RWPE2 (cell line): ENCODE measurements around the gene IGFN1.
A peak's percentile ranks its signal among the peaks of the same experiment; 100 is the strongest.

Experiments used
- ATAC-seq: fragments of 200-7000 bp; cut with Tn5 transposase; 3 replicates; pipeline ENCODE4 v1.9.1; 2021; ENCODE audit warnings: low read depth
- DNase-seq: peaks from one replicate; pipeline ENCODE4 v3.0.0-alpha.2; 2020; ENCODE audit warnings: low spot score
- H3K27ac ChIP-seq: fragments of 450-650 bp; 2 replicates; pipeline ENCODE4 v1.5.1; 2017; ENCODE audit warnings: mild to moderate bottlenecking; ENCODE audit not compliant: poor library complexity, severe bottlenecking
- H3K27me3 ChIP-seq: fragments of 250-450 bp; sonication (Bioruptor Pico); 2 replicates; pipeline ENCODE4 v1.5.1; 2021; ENCODE audit warnings: mild to moderate bottlenecking, moderate library complexity; ENCODE audit not compliant: insufficient read depth, poor library complexity, severe bottlenecking
- H3K36me3 ChIP-seq: fragments of 250-450 bp; sonication (Bioruptor Pico); 2 replicates; pipeline ENCODE4 v1.5.1; 2020; ENCODE audit warnings: low read depth, mild to moderate bottlenecking, moderate library complexity
- H3K4me1 ChIP-seq: fragments of 250-450 bp; sonication (Bioruptor Pico); 2 replicates; pipeline ENCODE4 v1.5.1; 2021; ENCODE audit warnings: mild to moderate bottlenecking, moderate library complexity; ENCODE audit not compliant: insufficient read depth, poor library complexity, severe bottlenecking
- H3K4me3 ChIP-seq: fragments of 250-450 bp; sonication (Bioruptor Pico); 2 replicates; pipeline ENCODE4 v1.5.1; 2021; ENCODE audit warnings: mild to moderate bottlenecking, moderate library complexity; ENCODE audit not compliant: severe bottlenecking
- H3K9me3 ChIP-seq: fragments of 250-450 bp; sonication (Bioruptor Pico); 2 replicates; pipeline ENCODE4 v1.5.1; 2021; ENCODE audit warnings: mild to moderate bottlenecking, moderate library complexity; ENCODE audit not compliant: severe bottlenecking
- TF ChIP-seq, protein P1 (sequence below): fragments of 450-650 bp; IDR thresholded peaks from one replicate; pipeline ENCODE4 v1.5.1; 2017; ENCODE audit warnings: mild to moderate bottlenecking, moderate library complexity; ENCODE audit not compliant: poor library complexity, severe bottlenecking

IGFN1 gene

DNA sequence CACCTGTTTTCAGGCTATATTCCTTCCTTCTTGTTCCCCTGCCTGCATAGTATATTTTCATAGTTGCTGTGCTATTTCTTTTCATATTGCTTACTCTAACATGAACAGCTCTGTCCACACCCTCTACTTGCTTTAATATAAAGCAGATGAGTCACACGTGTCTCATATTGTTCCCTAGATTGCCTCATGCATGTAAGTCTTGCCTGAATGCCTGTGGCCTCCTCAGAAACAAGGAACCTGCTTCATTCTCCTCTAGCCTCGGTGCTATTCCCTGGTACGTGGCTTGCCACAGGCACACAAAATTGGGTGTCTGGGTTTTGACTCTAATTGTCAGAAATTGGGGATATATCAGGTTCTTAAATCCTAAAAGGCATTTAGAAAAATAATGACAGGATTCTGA, 76.2 kb downstream of the IGFN1 start:
- Histone ChIP-seq H3K4me1 (peaks cover 39% of the 10 kb centered on the region), H3K4me3 (no peak overlapping the region), H3K27ac (peak overlapping the region; percentile 88), H3K27me3 (no peaks in the 10 kb centered on the region), H3K36me3 (no peaks in the 10 kb centered on the region), H3K9me3 (no peaks in the 10 kb centered on the region)
- TF ChIP-seq, protein P1, sequence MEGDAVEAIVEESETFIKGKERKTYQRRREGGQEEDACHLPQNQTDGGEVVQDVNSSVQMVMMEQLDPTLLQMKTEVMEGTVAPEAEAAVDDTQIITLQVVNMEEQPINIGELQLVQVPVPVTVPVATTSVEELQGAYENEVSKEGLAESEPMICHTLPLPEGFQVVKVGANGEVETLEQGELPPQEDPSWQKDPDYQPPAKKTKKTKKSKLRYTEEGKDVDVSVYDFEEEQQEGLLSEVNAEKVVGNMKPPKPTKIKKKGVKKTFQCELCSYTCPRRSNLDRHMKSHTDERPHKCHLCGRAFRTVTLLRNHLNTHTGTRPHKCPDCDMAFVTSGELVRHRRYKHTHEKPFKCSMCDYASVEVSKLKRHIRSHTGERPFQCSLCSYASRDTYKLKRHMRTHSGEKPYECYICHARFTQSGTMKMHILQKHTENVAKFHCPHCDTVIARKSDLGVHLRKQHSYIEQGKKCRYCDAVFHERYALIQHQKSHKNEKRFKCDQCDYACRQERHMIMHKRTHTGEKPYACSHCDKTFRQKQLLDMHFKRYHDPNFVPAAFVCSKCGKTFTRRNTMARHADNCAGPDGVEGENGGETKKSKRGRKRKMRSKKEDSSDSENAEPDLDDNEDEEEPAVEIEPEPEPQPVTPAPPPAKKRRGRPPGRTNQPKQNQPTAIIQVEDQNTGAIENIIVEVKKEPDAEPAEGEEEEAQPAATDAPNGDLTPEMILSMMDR, result no peak
- DNase-seq (peak; percentile 62), ATAC-seq (peak; percentile 89)

DNA sequence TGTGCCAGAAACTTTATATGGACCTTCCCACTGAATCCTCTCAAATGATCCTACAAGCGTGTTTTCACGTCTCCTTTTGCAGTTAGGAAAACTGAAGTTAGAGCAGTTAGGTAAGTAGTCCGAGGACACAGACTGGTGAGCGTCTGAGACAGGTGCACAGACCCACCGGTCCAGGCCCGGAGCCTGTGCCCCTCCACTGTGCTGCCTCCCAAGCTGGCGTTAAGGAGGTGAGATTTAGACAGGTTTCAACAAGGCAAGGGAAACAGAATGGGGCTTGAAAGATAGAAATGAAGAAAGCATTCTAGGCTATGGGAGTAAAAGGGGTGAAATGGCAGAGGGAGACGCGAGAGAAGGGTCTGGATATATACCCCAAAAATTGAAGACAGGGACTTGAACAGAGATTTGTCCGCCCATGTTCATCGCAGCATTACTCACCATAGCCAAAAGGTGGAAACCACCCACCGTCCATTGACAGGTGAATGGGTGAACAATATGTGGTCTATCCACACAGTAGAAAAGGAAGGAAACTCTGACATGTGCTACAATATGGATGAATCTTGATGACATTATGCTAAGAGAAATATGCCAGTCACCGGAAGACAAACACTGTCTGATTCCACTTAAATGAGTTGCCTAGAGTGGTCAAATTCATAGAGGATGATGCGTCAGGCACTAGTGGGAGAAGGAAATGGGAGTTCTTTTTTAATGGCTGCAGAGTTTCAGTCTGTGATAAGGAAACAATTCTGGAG, 77.0 kb downstream of the IGFN1 start:
- no peaks in the 10 kb centered on the region for H3K27me3 ChIP-seq
- no peaks in the 10 kb centered on the region for H3K9me3 ChIP-seq
- no peak overlapping the region for H3K4me3 ChIP-seq
- peaks cover 39% of the 10 kb centered on the region for H3K4me1 ChIP-seq
- TF ChIP-seq, protein P1, result peak; percentile 44
- H3K36me3 ChIP-seq, result no peaks in the 10 kb centered on the region
- DNase-seq (no peak), ATAC-seq (peak; percentile 67)
- H3K27ac ChIP-seq, result peak overlapping the region; percentile 88

DNA sequence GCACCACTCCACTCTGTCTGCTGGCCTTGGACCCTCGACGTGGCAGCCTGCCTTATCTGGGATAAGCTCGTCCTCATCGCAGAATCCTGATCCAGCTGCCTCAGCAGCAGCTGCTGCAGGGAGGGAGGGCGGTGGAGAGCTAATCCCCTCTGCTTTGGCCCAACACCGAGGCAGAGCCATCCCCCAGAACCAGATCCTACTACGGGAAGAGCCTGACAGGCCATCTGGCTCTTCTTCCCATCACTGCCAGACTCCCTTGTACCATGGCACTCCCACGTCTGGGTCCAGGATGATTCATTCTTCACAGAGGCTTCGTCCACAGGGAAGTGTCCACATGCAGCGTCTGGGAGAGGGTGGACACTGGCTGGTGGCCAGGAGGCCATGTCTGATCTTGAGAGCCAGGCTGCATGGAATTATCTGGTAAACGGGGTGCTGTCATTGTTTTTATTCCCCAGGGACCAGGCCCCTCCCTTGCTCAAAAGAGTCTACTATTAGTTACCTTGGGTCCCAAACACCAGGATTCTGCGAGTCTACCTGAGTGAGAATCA, 78.1 kb downstream of the IGFN1 start:
- H3K4me3 ChIP-seq, result no peak overlapping the region
- H3K27me3 ChIP-seq, result no peaks in the 10 kb centered on the region
- TF ChIP-seq, protein P1, result no peak
- H3K27ac ChIP-seq, result peak overlapping the region; percentile 88
- DNase-seq (peak; percentile 45), ATAC-seq (peak; percentile 31; the same call in 2 of the 3 replicates)
- H3K9me3 ChIP-seq, result no peaks in the 10 kb centered on the region
- no peaks in the 10 kb centered on the region for H3K36me3 ChIP-seq
- peaks cover 39% of the 10 kb centered on the region for H3K4me1 ChIP-seq

DNA sequence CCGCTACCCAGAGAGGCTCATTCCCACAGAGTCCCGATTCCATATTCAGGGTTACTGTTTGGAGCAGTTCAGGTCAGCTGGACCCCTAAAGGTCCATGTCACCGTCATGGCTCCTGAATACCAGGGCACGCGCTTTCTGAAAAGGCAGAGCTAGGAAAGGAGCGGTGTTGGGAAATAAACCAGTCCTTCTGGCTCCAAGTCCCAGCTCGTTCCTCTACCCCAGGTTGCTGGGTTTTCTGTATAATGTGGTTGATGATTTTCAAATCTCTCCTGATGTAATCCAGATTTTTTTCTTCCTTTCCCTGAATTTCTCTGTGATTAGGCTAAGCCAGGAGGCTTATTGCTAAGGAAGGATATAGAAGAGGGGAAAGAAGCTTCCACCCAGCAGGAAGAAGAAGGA, 78.7 kb downstream of the IGFN1 start:
- Histone ChIP-seq H3K9me3 (no peaks in the 10 kb centered on the region), H3K36me3 (no peaks in the 10 kb centered on the region), H3K27ac (peak overlapping the region; percentile 88), H3K4me1 (peaks cover 39% of the 10 kb centered on the region), H3K4me3 (no peak overlapping the region), H3K27me3 (no peaks in the 10 kb centered on the region)
- DNase-seq (peak; percentile 15), ATAC-seq (no peak)
- TF ChIP-seq, protein P1, result no peak

DNA sequence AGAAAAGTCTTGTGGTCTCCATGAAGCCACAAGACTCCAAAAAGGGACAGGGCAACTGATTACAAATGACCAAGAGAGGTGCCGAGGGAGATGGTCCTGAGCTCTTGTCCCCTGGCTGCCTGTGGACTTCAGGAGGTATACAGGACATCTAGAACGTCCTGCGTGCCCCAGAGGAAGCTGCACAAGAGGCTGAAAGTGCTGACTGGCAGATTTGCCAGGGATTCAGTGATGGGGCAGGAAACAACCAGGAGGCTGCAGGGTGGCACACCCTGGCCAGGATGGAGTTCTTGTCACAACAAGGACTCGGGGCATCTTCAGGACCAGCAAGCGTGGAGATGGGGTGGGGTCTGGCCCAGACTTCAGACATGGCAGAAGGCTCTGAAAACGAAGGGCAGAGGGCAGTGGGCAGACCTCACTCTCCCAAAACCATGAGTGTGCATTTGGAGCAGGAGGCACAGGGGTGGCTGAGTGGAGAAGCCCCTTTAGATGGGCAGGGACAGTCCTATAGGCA, 79.3 kb downstream of the IGFN1 start:
- DNase-seq, result peak; percentile 20
- H3K4me3 ChIP-seq, result no peak overlapping the region
- no peak for ATAC-seq
- H3K36me3 ChIP-seq, result no peaks in the 10 kb centered on the region
- peaks cover 45% of the 10 kb centered on the region for H3K4me1 ChIP-seq
- TF ChIP-seq, protein P1, result no peak
- H3K9me3 ChIP-seq, result no peaks in the 10 kb centered on the region
- H3K27ac ChIP-seq, result peak overlapping the region; percentile 88
- H3K27me3 ChIP-seq, result no peaks in the 10 kb centered on the region
